Transverse colon (tissue), 4 donors: ENCODE measurements around the gene FKBP1C.

ENCODE experiments used
- CTCF ChIP-seq, 5 experiments: fragments of 200-600 bp in 3 of 5; fragments of 450-650 bp in 2 of 5; sonication (generic) in 3 of 5; IDR thresholded peaks; 1 replicate in 2 of 5; 2 replicates in 3 of 5; pipeline ENCODE4 v1.5.1; 2016 to 2017; ENCODE audit warnings: antibody characterized with exemption in 5 of 5, inconsistent platforms in 3 of 5, mild to moderate bottlenecking in 2 of 5, moderate library complexity in 1 of 5
- EP300 ChIP-seq: sonication (generic); formaldehyde crosslinking; IDR thresholded peaks from one replicate; pipeline ENCODE4 v1.6.1; 2017; ENCODE audit warnings: antibody characterized with exemption, low read depth
- POLR2A ChIP-seq: fragments of 450-650 bp; IDR thresholded peaks from one replicate; pipeline ENCODE4 v1.6.1; 2016; ENCODE audit warnings: antibody characterized with exemption, mild to moderate bottlenecking, moderate library complexity
- POLR2AphosphoS5 ChIP-seq, 3 donors: sonication (generic); formaldehyde crosslinking; IDR thresholded peaks; one replicate each; pipeline ENCODE4 v1.6.1; 2016; ENCODE audit warnings: antibody characterized with exemption in 3 of 3

- TF ChIP-seq CTCF (IDR thresholded peaks at IDR 0.05) (no peak), POLR2A (no peak), POLR2AphosphoS5 (IDR thresholded peaks at IDR 0.05) (no peak), EP300 (no peak)
Observed at GRCh38 chr6:63213325-63213724, 2.1 kb downstream of the FKBP1C start.
